SH-SY5Y (cell line): ENCODE measurements around the gene PARD3.

ENCODE experiments used
- GATA2 ChIP-seq: IDR thresholded peaks from 2 replicates; pipeline ENCODE4 v1.6.1; 2011; ENCODE audit warnings: mild to moderate bottlenecking, low read depth, low read length
- GATA3 ChIP-seq: IDR thresholded peaks from 2 replicates; pipeline ENCODE4 v1.6.1; 2011; ENCODE audit warnings: low read depth, mild to moderate bottlenecking, low read length, moderate library complexity

DNA sequence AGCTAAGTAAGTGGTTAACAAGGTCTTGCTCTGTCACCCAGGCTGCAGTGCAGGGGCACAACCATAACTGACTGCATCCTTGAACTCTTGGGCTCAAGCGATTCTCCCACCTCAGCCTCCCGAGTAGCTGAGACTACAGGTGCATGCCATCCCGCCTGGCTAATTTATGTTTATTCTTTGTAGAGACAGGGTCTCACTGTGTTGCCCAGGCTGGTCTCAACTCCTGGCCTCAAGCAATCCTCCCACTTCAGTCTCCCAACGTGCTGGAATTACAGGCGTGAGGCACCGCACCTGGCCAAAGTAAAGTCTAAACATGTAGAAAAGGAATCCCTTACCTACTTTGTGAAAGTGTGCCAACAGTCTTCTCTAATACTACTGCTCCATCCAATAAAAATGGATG, 17.9 kb downstream of the PARD3 start:
- TF ChIP-seq GATA2: no peak
- no peak for TF ChIP-seq GATA3
